Middle frontal gyrus (tissue), 1 donor: Measurements from ENCODE around the gene PTPRN2.

Source experiments
- DNase-seq: peaks from one replicate; pipeline ENCODE4 v3.0.0-alpha.2; 2015; ENCODE audit warnings: low spot score; ENCODE audit errors: extremely low spot score

The PTPRN2 gene

GRCh38 chr7:157813741-157814661 lies 773.6 kb downstream of the PTPRN2 start:
- DNase-seq, result no peak

- no peak for DNase-seq
Observed at GRCh38 chr7:157813053-157813452, 774.6 kb downstream of the PTPRN2 start.

- no peak for DNase-seq
Observed at GRCh38 chr7:157811946-157812345, 775.7 kb downstream of the PTPRN2 start.

- no peak for DNase-seq
Observed at GRCh38 chr7:157809863-157810851, 777.5 kb downstream of the PTPRN2 start.

- DNase-seq, result no peak
Observed at GRCh38 chr7:157809154-157809862, 778.3 kb downstream of the PTPRN2 start.

- DNase-seq, result no peak
Observed at GRCh38 chr7:157808042-157808441, 779.6 kb downstream of the PTPRN2 start.

GRCh38 chr7:157807510-157807909 lies 780.1 kb downstream of the PTPRN2 start:
- DNase-seq, result no peak

GRCh38 chr7:157806711-157807110 lies 780.9 kb downstream of the PTPRN2 start:
- DNase-seq, result no peak

- DNase-seq, result no peak
Observed at GRCh38 chr7:157805713-157806112, 781.9 kb downstream of the PTPRN2 start.

- DNase-seq, result no peak
Observed at GRCh38 chr7:157803906-157804305, 783.7 kb downstream of the PTPRN2 start.

- DNase-seq, result no peak
Observed at GRCh38 chr7:157801971-157802675, 785.5 kb downstream of the PTPRN2 start.

- no peak for DNase-seq
Observed at GRCh38 chr7:157801113-157801512, 786.5 kb downstream of the PTPRN2 start.

GRCh38 chr7:157800281-157800680 lies 787.3 kb downstream of the PTPRN2 start:
- DNase-seq, result no peak

GRCh38 chr7:157799076-157799685 lies 788.4 kb downstream of the PTPRN2 start:
- DNase-seq, result no peak

- no peak for DNase-seq
Observed at GRCh38 chr7:157797361-157797760, 790.3 kb downstream of the PTPRN2 start.

GRCh38 chr7:157796846-157797245 lies 790.8 kb downstream of the PTPRN2 start:
- no peak for DNase-seq

- no peak for DNase-seq
Observed at GRCh38 chr7:157795643-157796042, 792.0 kb downstream of the PTPRN2 start.

GRCh38 chr7:157795199-157795598 lies 792.4 kb downstream of the PTPRN2 start:
- DNase-seq, result no peak

GRCh38 chr7:157794746-157795065 lies 792.9 kb downstream of the PTPRN2 start:
- no peak for DNase-seq

- DNase-seq, result no peak
Observed at GRCh38 chr7:157793973-157794745, 793.5 kb downstream of the PTPRN2 start.
